Measurements from ENCODE around the gene ARHGAP8. TPM values are rescaled to one million over a fixed set of nuclear protein-coding genes. Genes with fewer than 3 reads are reported as not detected.

The ARHGAP8 gene
- total and polyA plus RNA-seq, 2 of the 13 experiments (the other 11 are each of a cell fraction or from before 2014, with no cell fraction given): 0.07 TPM; not detected in 1

DNA sequence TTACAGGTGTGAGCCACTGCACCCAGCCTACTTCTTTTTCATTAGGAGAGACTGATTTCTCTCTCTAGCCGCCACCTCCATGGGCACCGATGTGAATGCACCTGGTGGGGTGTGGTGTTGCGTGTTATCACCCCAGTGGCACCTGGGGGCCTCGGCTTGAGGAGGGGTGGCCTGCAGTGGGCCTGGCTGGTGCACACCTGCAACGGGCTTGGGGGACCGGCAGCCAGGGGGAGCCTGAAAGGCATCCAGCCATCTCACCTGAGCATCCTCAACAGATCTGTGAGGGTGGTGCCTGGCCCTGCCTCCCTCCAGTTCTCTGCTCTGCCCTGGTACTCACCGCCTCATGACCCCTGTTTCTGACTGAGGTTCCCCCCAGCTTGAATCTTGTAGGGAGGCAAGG, 108.9 kb downstream of the ARHGAP8 start (continued):
- TF ChIP-seq ARNTL (CRISPR knock-in tag; IDR thresholded peaks at IDR 0.05) (no peak), CAMTA2 (CRISPR knock-in tag; IDR thresholded peaks at IDR 0.05; ENCODE audit: borderline replicate concordance) (no peak), ATF1 (CRISPR knock-in tag; IDR thresholded peaks at IDR 0.05) (no peak)

DNA sequence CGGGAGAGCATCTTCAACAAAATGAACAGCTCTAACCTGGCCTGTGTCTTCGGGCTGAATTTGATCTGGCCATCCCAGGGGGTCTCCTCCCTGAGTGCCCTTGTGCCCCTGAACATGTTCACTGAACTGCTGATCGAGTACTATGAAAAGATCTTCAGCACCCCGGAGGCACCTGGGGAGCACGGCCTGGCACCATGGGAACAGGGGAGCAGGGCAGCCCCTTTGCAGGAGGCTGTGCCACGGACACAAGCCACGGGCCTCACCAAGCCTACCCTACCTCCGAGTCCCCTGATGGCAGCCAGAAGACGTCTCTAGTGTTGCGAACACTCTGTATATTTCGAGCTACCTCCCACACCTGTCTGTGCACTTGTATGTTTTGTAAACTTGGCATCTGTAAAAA, 109.9 kb downstream of the ARHGAP8 start:
- 27% methylated on average over 5 of the region's 11 CpGs for WGBS (ENCODE audit: low lambda C conversion rate)
- no TSS peak for BruUV-seq (replicated peaks)
- H3K27ac ChIP-seq (ENCODE audit: extremely low read length, insufficient read depth, low read length): no peak overlapping the region
- H3K4me3 ChIP-seq (replicated peaks in 1 of 3; ENCODE audit: insufficient read depth in 1 of 3, low read depth in 2 of 3, low read length in 3 of 3): no peak overlapping the region
- no peak overlapping the region for H3K4me2 ChIP-seq (ENCODE audit: low read depth, low read length)
- DNase-seq (ENCODE audit: low spot score) (no peak), FAIRE-seq (no peak), ATAC-seq (no peak)
- no peaks in the 10 kb centered on the region for H3K36me3 ChIP-seq (replicated peaks in 1 of 2; ENCODE audit: control insufficient read depth in 1 of 2, insufficient read depth in 2 of 2, low read length in 2 of 2)
- no peak overlapping the region for H3K9ac ChIP-seq (ENCODE audit: insufficient read depth, low read depth, low read length)
- H3K4me1 ChIP-seq (ENCODE audit: insufficient read depth, low read length): no peaks in the 10 kb centered on the region
- CTCF ChIA-PET (ENCODE audit: low intra/inter-chr PET ratio, low total read pairs): no interaction called here
- no peak overlapping the region for H2AFZ ChIP-seq (ENCODE audit: low read length)
- intact Hi-C loops (cut with micrococcal nuclease; ENCODE audit: unreplicated experiment) (no loop called here), in situ Hi-C loops (cut with HindIII; ENCODE audit: extremely low pct_ligation_motif_present, low pct_unique_long_range_greater_than_20kb) (no loop called here)
- H3K9me3 ChIP-seq (ENCODE audit: low read length): no peaks in the 10 kb centered on the region
- no peaks in the 10 kb centered on the region for H3K79me2 ChIP-seq (ENCODE audit: insufficient read depth, low read length)
- peaks cover 0 to 18% of the 10 kb centered on the region in 2 experiments; a peak in 2 of 5 replicates for H3K27me3 ChIP-seq (ENCODE audit: control insufficient read depth in 1 of 2, insufficient read depth in 2 of 2, low read length in 2 of 2)
- TF ChIP-seq ZNF451 (CRISPR knock-in tag; IDR thresholded peaks at IDR 0.05) (no peak), RBAK (CRISPR knock-in tag; IDR thresholded peaks at IDR 0.05) (no peak), ZBTB3 (CRISPR knock-in tag; IDR thresholded peaks at IDR 0.05; ENCODE audit: borderline replicate concordance, low read depth) (no peak)
- TF ChIP-seq, protein P1, sequence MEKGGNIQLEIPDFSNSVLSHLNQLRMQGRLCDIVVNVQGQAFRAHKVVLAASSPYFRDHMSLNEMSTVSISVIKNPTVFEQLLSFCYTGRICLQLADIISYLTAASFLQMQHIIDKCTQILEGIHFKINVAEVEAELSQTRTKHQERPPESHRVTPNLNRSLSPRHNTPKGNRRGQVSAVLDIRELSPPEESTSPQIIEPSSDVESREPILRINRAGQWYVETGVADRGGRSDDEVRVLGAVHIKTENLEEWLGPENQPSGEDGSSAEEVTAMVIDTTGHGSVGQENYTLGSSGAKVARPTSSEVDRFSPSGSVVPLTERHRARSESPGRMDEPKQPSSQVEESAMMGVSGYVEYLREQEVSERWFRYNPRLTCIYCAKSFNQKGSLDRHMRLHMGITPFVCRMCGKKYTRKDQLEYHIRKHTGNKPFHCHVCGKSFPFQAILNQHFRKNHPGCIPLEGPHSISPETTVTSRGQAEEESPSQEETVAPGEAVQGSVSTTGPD (CRISPR knock-in tag; IDR thresholded peaks at IDR 0.05): no peak
- no peaks in the 10 kb centered on the region for H4K20me1 ChIP-seq (ENCODE audit: insufficient read depth, low read length)
- POLR2A ChIA-PET: no interaction called here
